Testis (tissue), 3 donors: ENCODE data around the gene TOP3A. TPM values are rescaled to one million over a fixed set of nuclear protein-coding genes. Genes with fewer than 3 reads are reported as not detected.

Experiments
- DNase-seq: peaks from one replicate; pipeline ENCODE4 v3.0.0-alpha.2; 2019
- H3K27ac ChIP-seq, 2 donors: fragments of 200-600 bp; sonication (generic); one replicate each; pipeline ENCODE4 v1.5.1; 2019
- H3K27me3 ChIP-seq: fragments of 200-600 bp; sonication (generic); one replicate; pipeline ENCODE4 v1.5.1; 2019
- H3K36me3 ChIP-seq: fragments of 200-600 bp; sonication (generic); one replicate; pipeline ENCODE4 v1.5.1; 2017; ENCODE audit warnings: low read depth; ENCODE audit errors: missing control alignments
- H3K4me1 ChIP-seq: fragments of 200-600 bp; sonication (generic); one replicate; pipeline ENCODE4 v1.5.1; 2019
- H3K4me3 ChIP-seq, 2 donors: fragments of 200-600 bp; sonication (generic); one replicate each; pipeline ENCODE4 v1.5.1; 2017 to 2019
- H3K9me3 ChIP-seq: fragments of 200-600 bp; sonication (generic); one replicate; pipeline ENCODE4 v1.5.1; 2017
- POLR2A ChIP-seq: fragments of 450-650 bp; IDR thresholded peaks from one replicate; pipeline ENCODE4 v1.6.1; 2017; ENCODE audit warnings: antibody characterized with exemption, mild to moderate bottlenecking, moderate library complexity
- WGBS, 2 donors: methylation state at CpG; one replicate each; pipeline ENCODE4 v1.1.5; 2018; 5-methylcytosine and 5-hydroxymethylcytosine counted together
- intact Hi-C: fragments of 100-400 bp; cut with DNase I; formaldehyde crosslinking; loops from one replicate; pipeline ENCODE4 v1.15.1; 2023; ENCODE audit warnings: low total_unique reads
- polyA plus RNA-seq: library from polyadenylated mRNA; stranded (reverse); fragments of 350-450 nt; fragmentation: Illumina TruSeq; extraction: RNeasy Lipid Tissue Mini Kit (QIAGEN cat#74804); gene quantifications from one replicate; pipeline ENCODE4 v1.2.3, GENCODE V29; 2014; ENCODE audit warnings: low read depth, low replicate concordance; ENCODE audit not compliant: insufficient read depth
- total RNA-seq, 2 donors: library from RNA; depleted of rRNA; stranded (reverse); fragments of >200 nt; gene quantifications; one replicate each; pipeline ENCODE4 v1.2.3, GENCODE V29; 2016
- TF ChIP-seq, protein P1 (sequence below), 3 experiments: fragments of 450-650 bp in 2 of 3; fragments of 200-600 bp in 1 of 3; sonication (generic) in 1 of 3; IDR thresholded peaks; one replicate each; pipeline ENCODE4 v1.5.1; 2016 to 2019; ENCODE audit warnings: antibody characterized with exemption in 3 of 3, mild to moderate bottlenecking in 2 of 3, moderate library complexity in 1 of 3

Gene TOP3A
- total and polyA plus RNA-seq, 3 donors from 2014 or later, result 34.0 to 97.9 (median 56.9) TPM

GRCh38 chr17:18256776-18257175, 58.0 kb downstream of the TOP3A start:
- H3K9me3 ChIP-seq, result no peaks in the 10 kb centered on the region
- H3K4me3 ChIP-seq, result no peak overlapping the region
- intact Hi-C loops, result no loop called here
- no peaks in the 10 kb centered on the region for H3K36me3 ChIP-seq
- H3K27me3 ChIP-seq, result no peaks in the 10 kb centered on the region
- 72 to 75% methylated on average over 6 to 7 of the region's 7 CpGs for WGBS, 2 donors
- no peak for TF ChIP-seq POLR2A
- TF ChIP-seq, protein P1, sequence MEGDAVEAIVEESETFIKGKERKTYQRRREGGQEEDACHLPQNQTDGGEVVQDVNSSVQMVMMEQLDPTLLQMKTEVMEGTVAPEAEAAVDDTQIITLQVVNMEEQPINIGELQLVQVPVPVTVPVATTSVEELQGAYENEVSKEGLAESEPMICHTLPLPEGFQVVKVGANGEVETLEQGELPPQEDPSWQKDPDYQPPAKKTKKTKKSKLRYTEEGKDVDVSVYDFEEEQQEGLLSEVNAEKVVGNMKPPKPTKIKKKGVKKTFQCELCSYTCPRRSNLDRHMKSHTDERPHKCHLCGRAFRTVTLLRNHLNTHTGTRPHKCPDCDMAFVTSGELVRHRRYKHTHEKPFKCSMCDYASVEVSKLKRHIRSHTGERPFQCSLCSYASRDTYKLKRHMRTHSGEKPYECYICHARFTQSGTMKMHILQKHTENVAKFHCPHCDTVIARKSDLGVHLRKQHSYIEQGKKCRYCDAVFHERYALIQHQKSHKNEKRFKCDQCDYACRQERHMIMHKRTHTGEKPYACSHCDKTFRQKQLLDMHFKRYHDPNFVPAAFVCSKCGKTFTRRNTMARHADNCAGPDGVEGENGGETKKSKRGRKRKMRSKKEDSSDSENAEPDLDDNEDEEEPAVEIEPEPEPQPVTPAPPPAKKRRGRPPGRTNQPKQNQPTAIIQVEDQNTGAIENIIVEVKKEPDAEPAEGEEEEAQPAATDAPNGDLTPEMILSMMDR (IDR thresholded peaks at IDR 0.05), result no peak
- no peak for DNase-seq
- no peak overlapping the region for H3K27ac ChIP-seq
- H3K4me1 ChIP-seq, result peaks cover 28% of the 10 kb centered on the region

DNA sequence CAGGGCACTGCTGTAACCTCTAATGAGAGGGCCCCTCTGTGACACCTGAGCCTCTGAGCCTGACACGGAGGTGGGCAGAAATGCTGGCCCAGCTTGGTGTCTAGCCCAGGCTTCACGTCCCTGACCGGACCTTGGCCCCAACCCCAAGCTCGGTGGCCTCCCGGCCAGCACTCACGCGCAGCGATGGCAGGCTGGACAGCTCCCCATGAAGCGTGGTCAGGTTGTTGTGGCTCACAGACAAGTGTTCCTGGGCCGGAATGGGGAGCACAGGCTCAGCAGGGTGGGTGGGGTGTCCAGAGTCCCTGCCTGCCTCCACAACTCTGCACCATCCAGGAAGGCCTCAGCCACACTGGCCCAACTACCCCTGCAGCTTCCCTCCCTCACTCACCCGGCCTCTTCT, 58.4 kb downstream of the TOP3A start:
- H3K27me3 ChIP-seq, result no peaks in the 10 kb centered on the region
- 68 to 81% methylated on average over 3 to 11 of the region's 11 CpGs for WGBS, 2 donors
- TF ChIP-seq, protein P1 (IDR thresholded peaks at IDR 0.05), result no peak
- TF ChIP-seq POLR2A, result no peak
- H3K4me1 ChIP-seq, result peaks cover 24% of the 10 kb centered on the region
- no peaks in the 10 kb centered on the region for H3K9me3 ChIP-seq
- no peak overlapping the region for H3K4me3 ChIP-seq
- intact Hi-C loops, result no loop called here
- no peak overlapping the region for H3K27ac ChIP-seq
- no peak for DNase-seq
- no peaks in the 10 kb centered on the region for H3K36me3 ChIP-seq

- Histone ChIP-seq H3K9me3 (no peaks in the 10 kb centered on the region), H3K27ac (no peak overlapping the region), H3K4me3 (no peak overlapping the region), H3K36me3 (no peaks in the 10 kb centered on the region), H3K4me1 (peaks cover 22% of the 10 kb centered on the region), H3K27me3 (no peaks in the 10 kb centered on the region)
- TF ChIP-seq POLR2A, result no peak
- TF ChIP-seq, protein P1 (IDR thresholded peaks at IDR 0.05), result no peak
- DNase-seq, result no peak
- 95 to 97% methylated on average over 8 of the region's 8 CpGs for WGBS, 2 donors
- intact Hi-C loops, result no loop called here
Observed at GRCh38 chr17:18254888-18255649, 59.7 kb downstream of the TOP3A start.

GRCh38 chr17:18253947-18254821, 60.6 kb downstream of the TOP3A start:
- no peak for DNase-seq
- Histone ChIP-seq H3K36me3 (no peaks in the 10 kb centered on the region), H3K27ac (no peak overlapping the region), H3K9me3 (no peaks in the 10 kb centered on the region), H3K4me3 (no peak overlapping the region), H3K4me1 (peaks cover 19% of the 10 kb centered on the region), H3K27me3 (no peaks in the 10 kb centered on the region)
- no peak for TF ChIP-seq POLR2A
- TF ChIP-seq, protein P1 (IDR thresholded peaks at IDR 0.05), result no peak
- WGBS, 2 donors, result 94 to 95% methylated on average over 7 to 27 of the region's 27 CpGs
- intact Hi-C loops, result no loop called here
